Neural progenitor cell (in vitro differentiated cells): Measurements from ENCODE around the gene LMOD2. TPM values are rescaled to one million over a fixed set of nuclear protein-coding genes. Genes with fewer than 3 reads are reported as not detected.

Experiments used
- DNase-seq: peaks from one replicate; pipeline ENCODE4 v3.0.0-alpha.2; 2016; ENCODE audit warnings: low spot score
- H2AFZ ChIP-seq: fragments of 200-600 bp; sonication (generic); replicated peaks from 2 replicates; pipeline ENCODE4 v1.6.1; 2016; ENCODE audit warnings: antibody characterized with exemption
- H3F3A ChIP-seq: fragments of 200-600 bp; sonication (generic); 2 replicates; pipeline ENCODE4 v1.6.1; 2016; ENCODE audit warnings: antibody characterized with exemption, low read depth
- H3K27ac ChIP-seq: fragments of 200-600 bp; sonication (generic); 2 replicates; pipeline ENCODE4 v1.5.1; 2016; ENCODE audit warnings: mild to moderate bottlenecking
- H3K27me3 ChIP-seq: fragments of 200-600 bp; sonication (generic); 2 replicates; pipeline ENCODE4 v1.6.1; 2016; ENCODE audit warnings: mild to moderate bottlenecking, moderate library complexity
- H3K36me3 ChIP-seq: fragments of 200-600 bp; sonication (generic); 2 replicates; pipeline ENCODE4 v1.5.1; 2016
- H3K4me1 ChIP-seq: fragments of 200-600 bp; sonication (generic); 2 replicates; pipeline ENCODE4 v1.6.1; 2016; ENCODE audit warnings: mixed run types
- H3K4me2 ChIP-seq: fragments of 200-600 bp; sonication (generic); 2 replicates; pipeline ENCODE4 v1.6.1; 2016
- H3K4me3 ChIP-seq: fragments of 200-600 bp; sonication (generic); 2 replicates; pipeline ENCODE4 v1.5.1; 2016
- H3K79me2 ChIP-seq: fragments of 200-600 bp; sonication (generic); 2 replicates; pipeline ENCODE4 v1.6.1; 2016; ENCODE audit warnings: low read depth
- H3K9ac ChIP-seq: fragments of 200-600 bp; sonication (generic); 2 replicates; pipeline ENCODE4 v1.6.1; 2016
- H3K9me3 ChIP-seq: fragments of 200-600 bp; sonication (generic); 2 replicates; pipeline ENCODE4 v1.5.1; 2016; ENCODE audit warnings: low read depth
- H4K20me1 ChIP-seq: fragments of 200-600 bp; sonication (generic); 2 replicates; pipeline ENCODE4 v1.6.1; 2016; ENCODE audit warnings: low read depth
- H3K27ac Mint-ChIP-seq: 3 replicates; pipeline ENCODE4 v1.8.0; 2021; ENCODE audit warnings: mixed read lengths
- H3K27me3 Mint-ChIP-seq: 2 replicates; pipeline ENCODE4 v1.8.0; 2022; ENCODE audit warnings: low read depth, mild to moderate bottlenecking, inconsistent platforms, moderate library complexity, mixed read lengths; ENCODE audit not compliant: insufficient read depth
- H3K36me3 Mint-ChIP-seq: 3 replicates; pipeline ENCODE4 v1.8.0; 2021; ENCODE audit warnings: mixed read lengths
- H3K4me1 Mint-ChIP-seq: 3 replicates; pipeline ENCODE4 v1.8.0; 2021; ENCODE audit warnings: mixed read lengths
- H3K4me3 Mint-ChIP-seq: 3 replicates; pipeline ENCODE4 v1.8.0; 2021; ENCODE audit warnings: mild to moderate bottlenecking, moderate library complexity, mixed read lengths
- H3K9me3 Mint-ChIP-seq: 3 replicates; pipeline ENCODE4 v1.8.0; 2020; ENCODE audit warnings: mixed read lengths
- EZH2 ChIP-seq: fragments of 200-600 bp; sonication (generic); IDR thresholded peaks from 2 replicates; pipeline ENCODE4 v1.6.1; 2017; ENCODE audit warnings: antibody characterized with exemption, mild to moderate bottlenecking, moderate library complexity
- EZH2phosphoT487 ChIP-seq: fragments of 200-600 bp; sonication (generic); IDR thresholded peaks from 2 replicates; pipeline ENCODE4 v1.6.1; 2017; ENCODE audit warnings: antibody characterized with exemption
- total RNA-seq: library from RNA; depleted of rRNA; stranded (reverse); fragments of >200 nt; gene quantifications from 2 replicates; pipeline ENCODE4 v1.2.3, GENCODE V29; 2015; ENCODE audit warnings: low replicate concordance
- TF ChIP-seq, protein P1 (sequence below): fragments of 200-600 bp; sonication (generic); IDR thresholded peaks from 2 replicates; pipeline ENCODE4 v1.5.1; 2017; ENCODE audit warnings: antibody characterized with exemption, mild to moderate bottlenecking

The LMOD2 gene
- total RNA-seq, 1 donor from 2014 or later: not detected

DNA sequence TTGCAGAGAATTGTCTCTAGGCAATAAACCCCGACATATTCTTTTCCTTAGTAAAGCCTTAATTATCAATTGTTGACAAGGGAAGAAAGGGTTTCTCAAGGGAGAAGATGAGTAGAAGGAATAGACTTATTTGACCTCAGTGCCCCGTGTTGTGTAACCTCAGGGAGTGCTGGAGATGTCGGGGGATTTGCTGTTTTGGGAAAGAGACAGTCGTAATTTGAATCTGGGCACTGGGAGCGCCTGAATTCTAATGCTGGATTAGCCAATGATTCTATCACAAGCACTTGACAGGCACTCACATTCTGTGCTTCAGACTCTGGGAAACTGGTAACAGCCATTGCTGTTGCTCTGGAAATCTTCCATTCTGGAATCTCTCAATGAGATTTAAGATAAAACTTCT is 13.8 kb upstream of the LMOD2 start:
- peaks cover 3% of the 10 kb centered on the region for H3K27me3 Mint-ChIP-seq
- Histone ChIP-seq H3K27me3 (peaks cover 5% of the 10 kb centered on the region), H2AFZ (no peak overlapping the region), H3F3A (peaks cover 25% of the 10 kb centered on the region), H4K20me1 (no peaks in the 10 kb centered on the region), H3K9ac (no peak overlapping the region), H3K4me2 (no peak overlapping the region), H3K9me3 (no peaks in the 10 kb centered on the region), H3K36me3 (no peaks in the 10 kb centered on the region), H3K79me2 (no peaks in the 10 kb centered on the region), H3K4me3 (no peak overlapping the region), H3K27ac (no peak overlapping the region), H3K4me1 (peaks cover 35% of the 10 kb centered on the region)
- H3K9me3 Mint-ChIP-seq: no peaks in the 10 kb centered on the region
- peak; percentile 10 for DNase-seq
- TF ChIP-seq EZH2phosphoT487 (no peak), EZH2 (no peak)
- TF ChIP-seq, protein P1, sequence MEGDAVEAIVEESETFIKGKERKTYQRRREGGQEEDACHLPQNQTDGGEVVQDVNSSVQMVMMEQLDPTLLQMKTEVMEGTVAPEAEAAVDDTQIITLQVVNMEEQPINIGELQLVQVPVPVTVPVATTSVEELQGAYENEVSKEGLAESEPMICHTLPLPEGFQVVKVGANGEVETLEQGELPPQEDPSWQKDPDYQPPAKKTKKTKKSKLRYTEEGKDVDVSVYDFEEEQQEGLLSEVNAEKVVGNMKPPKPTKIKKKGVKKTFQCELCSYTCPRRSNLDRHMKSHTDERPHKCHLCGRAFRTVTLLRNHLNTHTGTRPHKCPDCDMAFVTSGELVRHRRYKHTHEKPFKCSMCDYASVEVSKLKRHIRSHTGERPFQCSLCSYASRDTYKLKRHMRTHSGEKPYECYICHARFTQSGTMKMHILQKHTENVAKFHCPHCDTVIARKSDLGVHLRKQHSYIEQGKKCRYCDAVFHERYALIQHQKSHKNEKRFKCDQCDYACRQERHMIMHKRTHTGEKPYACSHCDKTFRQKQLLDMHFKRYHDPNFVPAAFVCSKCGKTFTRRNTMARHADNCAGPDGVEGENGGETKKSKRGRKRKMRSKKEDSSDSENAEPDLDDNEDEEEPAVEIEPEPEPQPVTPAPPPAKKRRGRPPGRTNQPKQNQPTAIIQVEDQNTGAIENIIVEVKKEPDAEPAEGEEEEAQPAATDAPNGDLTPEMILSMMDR: no peak
- H3K36me3 Mint-ChIP-seq: no peaks in the 10 kb centered on the region
- no peak overlapping the region for H3K4me3 Mint-ChIP-seq
- no peak overlapping the region for H3K27ac Mint-ChIP-seq
- H3K4me1 Mint-ChIP-seq: peaks cover 35% of the 10 kb centered on the region

- H3K4me1 Mint-ChIP-seq: peaks cover 32% of the 10 kb centered on the region
- Histone ChIP-seq H3K4me1 (peaks cover 29% of the 10 kb centered on the region), H3K9ac (no peak overlapping the region), H3K9me3 (no peaks in the 10 kb centered on the region), H3K36me3 (no peaks in the 10 kb centered on the region), H3K27me3 (peaks cover 5% of the 10 kb centered on the region), H2AFZ (no peak overlapping the region), H3K79me2 (no peaks in the 10 kb centered on the region), H3K4me3 (peak overlapping the region; percentile 18), H3F3A (peaks cover 25% of the 10 kb centered on the region), H3K27ac (no peak overlapping the region), H3K4me2 (peak overlapping the region; percentile 69), H4K20me1 (no peaks in the 10 kb centered on the region)
- H3K27me3 Mint-ChIP-seq: peaks cover 5% of the 10 kb centered on the region
- no peaks in the 10 kb centered on the region for H3K9me3 Mint-ChIP-seq
- TF ChIP-seq, protein P1: no peak
- no peak for TF ChIP-seq EZH2phosphoT487
- no peak for TF ChIP-seq EZH2
- H3K36me3 Mint-ChIP-seq: no peaks in the 10 kb centered on the region
- peak; percentile 83 for DNase-seq
- peak overlapping the region; percentile 7 for H3K4me3 Mint-ChIP-seq
- peak overlapping the region; percentile 92 for H3K27ac Mint-ChIP-seq
These were observed 11.9 kb upstream of the LMOD2 start for GRCh38 chr7:123643495-123644441.

DNA sequence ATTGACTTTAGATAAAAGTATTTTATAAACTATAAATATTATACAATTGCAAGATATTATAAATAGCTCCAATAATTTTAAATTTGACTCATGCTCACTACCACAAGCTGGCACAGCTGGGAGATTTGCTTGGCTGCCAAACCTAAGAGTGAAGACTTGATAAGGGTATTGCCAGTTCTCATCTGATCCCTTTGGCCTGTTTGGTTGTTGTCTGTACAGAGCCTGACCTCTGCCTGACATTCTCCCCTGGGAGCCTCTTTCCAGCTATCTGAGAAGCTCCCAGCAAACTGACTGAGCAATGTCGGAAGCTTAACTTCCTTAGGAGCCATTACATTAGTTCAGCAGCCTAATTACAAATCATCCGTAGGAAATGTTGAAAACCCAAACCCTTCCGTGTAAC is 10.2 kb upstream of the LMOD2 start:
- peak overlapping the region; percentile 13 for H3K4me2 ChIP-seq
- Mint-ChIP-seq H3K9me3 (no peaks in the 10 kb centered on the region), H3K4me1 (peaks cover 32% of the 10 kb centered on the region), H3K27me3 (peaks cover 5% of the 10 kb centered on the region), H3K36me3 (no peaks in the 10 kb centered on the region), H3K27ac (peak overlapping the region; percentile 78), H3K4me3 (no peak overlapping the region)
- H3K9ac ChIP-seq: no peak overlapping the region
- peaks cover 5% of the 10 kb centered on the region for H3K27me3 ChIP-seq
- no peak overlapping the region for H3K4me3 ChIP-seq
- no peaks in the 10 kb centered on the region for H3K79me2 ChIP-seq
- no peaks in the 10 kb centered on the region for H3K9me3 ChIP-seq
- H3K27ac ChIP-seq: no peak overlapping the region
- TF ChIP-seq EZH2 (no peak), EZH2phosphoT487 (no peak)
- TF ChIP-seq, protein P1: no peak
- peaks cover 29% of the 10 kb centered on the region for H3K4me1 ChIP-seq
- H2AFZ ChIP-seq: no peak overlapping the region
- peak; percentile 63 for DNase-seq
- H4K20me1 ChIP-seq: no peaks in the 10 kb centered on the region
- peaks cover 25% of the 10 kb centered on the region for H3F3A ChIP-seq
- no peaks in the 10 kb centered on the region for H3K36me3 ChIP-seq
